GM19238 (cell line): ENCODE measurements around the gene ZNF19.

Experiments used
- DNase-seq: peaks from one replicate; pipeline ENCODE4 v3.0.0; 2011; ENCODE audit warnings: low spot score; ENCODE audit not compliant: insufficient read length

Gene ZNF19

GRCh38 chr16:71442051-71442440, 47.1 kb downstream of the ZNF19 start, which contains the start of gene TLE7:
Gene TLE7, minus strand, starts transcription at chr16:71442054. Its CDS starts 8,730 bp downstream, at chr16:71433324.
- no peak for DNase-seq

- DNase-seq, result no peak
Observed at GRCh38 chr16:71441348-71442050, 47.6 kb downstream of the ZNF19 start.

- DNase-seq, result no peak
Observed at GRCh38 chr16:71440669-71441347, 48.3 kb downstream of the ZNF19 start.

GRCh38 chr16:71439523-71439922, 49.6 kb downstream of the ZNF19 start:
- DNase-seq, result no peak

- DNase-seq, result no peak
Observed at GRCh38 chr16:71436473-71436872, 52.7 kb downstream of the ZNF19 start.

GRCh38 chr16:71432906-71433305, 56.2 kb downstream of the ZNF19 start:
- no peak for DNase-seq

- no peak for DNase-seq
Observed at GRCh38 chr16:71431991-71432390, 57.1 kb downstream of the ZNF19 start.

GRCh38 chr16:71431176-71431575, 57.9 kb downstream of the ZNF19 start:
- no peak for DNase-seq

GRCh38 chr16:71430744-71431143, 58.4 kb downstream of the ZNF19 start:
- DNase-seq, result no peak

GRCh38 chr16:71429581-71429980, 59.5 kb downstream of the ZNF19 start:
- DNase-seq, result no peak

GRCh38 chr16:71428883-71429282, 60.2 kb downstream of the ZNF19 start:
- DNase-seq, result no peak

- no peak for DNase-seq
Observed at GRCh38 chr16:71428385-71428784, 60.7 kb downstream of the ZNF19 start.

- DNase-seq, result no peak
Observed at GRCh38 chr16:71426880-71427615, 62.1 kb downstream of the ZNF19 start.

GRCh38 chr16:71426069-71426879, 62.9 kb downstream of the ZNF19 start:
- no peak for DNase-seq

- DNase-seq, result no peak
Observed at GRCh38 chr16:71425746-71426068, 63.4 kb downstream of the ZNF19 start.

GRCh38 chr16:71424626-71425025, 64.5 kb downstream of the ZNF19 start:
- DNase-seq, result no peak

GRCh38 chr16:71423865-71424264, 65.3 kb downstream of the ZNF19 start:
- DNase-seq, result no peak
